HepG2 (cell line): ENCODE data around the gene SEC61B.

Source experiments
- MYNN ChIP-seq: sonication (generic); formaldehyde crosslinking; IDR thresholded peaks from 2 replicates; pipeline ENCODE4 v1.4.0; 2020; ENCODE audit warnings: mild to moderate bottlenecking, low read depth, missing genetic modification reagents
- POLR2AphosphoS2 ChIP-seq: IDR thresholded peaks from 2 replicates; pipeline ENCODE4 v1.6.1; 2011; ENCODE audit warnings: low read depth, low read length, improper control_type of control experiment
- SP2 ChIP-seq: sonication (generic); formaldehyde crosslinking; IDR thresholded peaks from 2 replicates; pipeline ENCODE4 v1.5.1; 2020; ENCODE audit warnings: mild to moderate bottlenecking, missing genetic modification reagents
- ZNF33A ChIP-seq: sonication (generic); formaldehyde crosslinking; IDR thresholded peaks from 2 replicates; pipeline ENCODE4 v1.5.1; 2020; ENCODE audit warnings: missing genetic modification reagents, mild to moderate bottlenecking, moderate library complexity, borderline replicate concordance
- TF ChIP-seq, protein P1 (sequence below): sonication (generic); formaldehyde crosslinking; IDR thresholded peaks from 2 replicates; pipeline ENCODE4 v1.8.0; 2022; ENCODE audit warnings: low read depth, missing genetic modification reagents

DNA sequence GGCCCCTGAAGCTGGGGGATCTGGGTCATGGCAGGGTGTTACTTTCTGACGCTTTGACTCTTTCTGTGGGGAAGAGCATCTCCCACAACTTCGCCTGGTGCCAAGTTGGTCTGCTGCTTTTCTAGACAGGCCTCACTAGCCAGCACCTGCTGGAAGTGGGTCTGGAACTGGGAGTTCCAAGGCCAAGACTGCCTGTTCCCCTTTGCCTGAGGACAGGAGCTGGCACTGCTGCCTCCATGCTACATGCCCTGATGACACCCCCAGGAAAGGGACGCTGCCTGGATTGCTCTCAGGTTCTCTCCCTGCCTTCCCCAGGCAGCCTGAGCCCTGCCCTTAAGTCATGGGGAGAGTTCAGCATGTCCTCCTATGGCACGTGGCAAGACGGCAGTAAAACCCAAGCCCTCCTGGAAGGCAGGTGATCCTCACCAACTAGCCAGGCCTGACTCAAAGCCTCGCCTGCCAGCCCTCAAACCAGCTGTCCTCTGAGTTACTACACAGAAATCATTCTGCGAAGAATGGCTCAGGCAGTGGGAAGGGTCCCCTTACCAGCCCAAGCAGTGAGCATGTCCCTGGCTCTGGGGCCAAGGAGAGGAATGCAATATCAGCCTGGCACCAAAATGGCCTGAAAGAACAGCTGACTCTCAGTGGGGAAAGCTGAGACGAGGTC, 35.8 kb downstream of the SEC61B start:
- TF ChIP-seq POLR2AphosphoS2 (no peak), SP2 (CRISPR knock-in tag) (no peak), ZNF33A (CRISPR knock-in tag) (no peak), MYNN (no peak)
- TF ChIP-seq, protein P1, sequence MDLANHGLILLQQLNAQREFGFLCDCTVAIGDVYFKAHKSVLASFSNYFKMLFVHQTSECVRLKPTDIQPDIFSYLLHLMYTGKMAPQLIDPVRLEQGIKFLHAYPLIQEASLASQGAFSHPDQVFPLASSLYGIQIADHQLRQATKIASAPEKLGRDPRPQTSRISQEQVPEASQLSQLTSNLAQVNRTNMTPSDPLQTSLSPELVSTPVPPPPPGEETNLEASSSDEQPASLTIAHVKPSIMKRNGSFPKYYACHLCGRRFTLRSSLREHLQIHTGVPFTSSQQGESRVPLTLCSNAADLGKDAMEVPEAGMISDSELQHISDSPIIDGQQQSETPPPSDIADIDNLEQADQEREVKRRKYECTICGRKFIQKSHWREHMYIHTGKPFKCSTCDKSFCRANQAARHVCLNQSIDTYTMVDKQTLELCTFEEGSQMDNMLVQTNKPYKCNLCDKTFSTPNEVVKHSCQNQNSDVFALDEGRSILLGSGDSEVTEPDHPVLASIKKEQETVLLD (CRISPR knock-in tag): no peak
